GM21528 (cell line): Measurements from ENCODE around the gene RBMS3.
A peak's percentile ranks its signal among the peaks of the same experiment; 100 is the strongest.

Experiments used
- ATAC-seq: cut with Tn5 transposase; IDR thresholded peaks from one replicate; pipeline ENCODE4 v1.9.1; 2021; ENCODE audit warnings: mild to moderate bottlenecking, moderate library complexity; ENCODE audit not compliant: unreplicated experiment, low FRiP score

The RBMS3 gene

DNA sequence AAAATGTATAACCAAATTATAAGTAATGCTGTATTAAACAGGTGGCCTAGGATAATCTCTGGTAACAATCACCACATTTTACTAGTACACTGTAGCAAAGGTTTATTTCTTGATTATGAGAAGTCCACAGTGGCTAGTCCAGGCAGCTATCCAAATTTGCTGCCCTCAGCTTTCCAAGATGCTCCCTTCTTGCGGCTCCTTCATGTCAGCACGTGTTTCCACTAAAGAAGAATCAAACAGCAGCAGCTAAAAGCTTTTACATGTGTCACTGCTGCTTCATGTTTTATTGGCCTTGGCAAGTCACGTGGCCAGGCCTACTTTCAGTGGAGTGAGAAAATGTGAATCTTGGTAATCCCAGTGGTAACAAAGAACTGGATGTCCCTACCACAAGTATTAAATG lies 5.6 kb upstream of the RBMS3 start:
- no peak for ATAC-seq

GRCh38 chr3:29277249-29277648 lies 3.6 kb upstream of the RBMS3 start:
- ATAC-seq = no peak

DNA sequence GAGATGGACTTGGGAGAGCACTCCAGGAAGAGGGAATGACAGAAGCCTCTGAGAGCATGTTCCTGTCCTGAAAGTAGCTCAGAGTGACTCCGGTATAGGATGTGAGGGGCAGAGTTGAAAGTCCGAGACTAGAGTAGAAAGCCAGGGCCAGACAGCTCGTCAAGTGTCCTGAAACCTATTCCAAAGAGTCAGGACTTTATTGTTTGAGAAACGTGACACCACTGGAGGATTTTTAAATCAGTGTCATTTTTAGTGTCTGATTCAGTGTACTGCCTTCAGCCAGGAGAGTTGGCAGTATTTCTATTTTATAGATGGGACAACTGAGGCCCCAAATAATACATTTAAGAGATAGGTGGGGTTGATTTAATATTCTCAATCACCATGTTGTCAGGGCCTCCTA lies 1.6 kb upstream of the RBMS3 start:
- no peak for ATAC-seq

DNA sequence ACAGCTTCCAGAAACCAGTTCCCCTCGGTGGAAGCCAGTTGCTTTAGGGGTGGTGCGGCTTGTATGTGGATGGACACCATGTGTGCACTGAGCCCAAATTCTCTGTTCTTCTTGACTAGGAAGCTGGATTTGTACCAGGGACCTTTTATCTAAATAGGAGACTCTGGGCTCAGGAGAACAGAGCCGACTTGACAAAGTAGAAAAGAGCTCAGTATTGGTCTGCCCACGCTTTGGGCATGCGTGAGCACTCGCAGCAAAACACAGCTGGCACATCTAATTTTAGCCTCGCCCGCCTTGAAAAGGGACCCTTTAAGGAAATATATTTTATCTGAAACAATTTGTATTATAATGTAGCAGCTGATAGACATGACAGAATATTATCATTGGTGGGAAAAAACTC lies 1.1 kb upstream of the RBMS3 start:
- no peak for ATAC-seq

DNA sequence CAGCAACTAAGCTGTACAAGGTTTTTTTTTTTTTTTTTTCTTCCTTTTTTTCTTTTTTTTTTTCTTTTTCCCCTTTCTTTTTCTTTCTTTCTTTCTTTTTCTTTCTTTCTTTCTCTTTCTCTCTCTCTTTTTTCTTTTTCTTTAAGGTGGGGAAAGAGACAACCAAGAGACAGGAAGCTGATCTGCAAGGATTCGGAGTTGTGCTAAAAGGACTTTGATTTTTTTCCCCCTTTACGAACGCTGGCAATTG lies 148 bp downstream of the RBMS3 start:
- ATAC-seq = no peak

- peak; percentile 56 for ATAC-seq
Measured at GRCh38 chr3:29281344-29282241, 722 bp downstream of the RBMS3 start.

GRCh38 chr3:29282427-29283230 lies 1.8 kb downstream of the RBMS3 start:
- no peak for ATAC-seq

- no peak for ATAC-seq
Measured at GRCh38 chr3:29283231-29284119, 2.6 kb downstream of the RBMS3 start.

DNA sequence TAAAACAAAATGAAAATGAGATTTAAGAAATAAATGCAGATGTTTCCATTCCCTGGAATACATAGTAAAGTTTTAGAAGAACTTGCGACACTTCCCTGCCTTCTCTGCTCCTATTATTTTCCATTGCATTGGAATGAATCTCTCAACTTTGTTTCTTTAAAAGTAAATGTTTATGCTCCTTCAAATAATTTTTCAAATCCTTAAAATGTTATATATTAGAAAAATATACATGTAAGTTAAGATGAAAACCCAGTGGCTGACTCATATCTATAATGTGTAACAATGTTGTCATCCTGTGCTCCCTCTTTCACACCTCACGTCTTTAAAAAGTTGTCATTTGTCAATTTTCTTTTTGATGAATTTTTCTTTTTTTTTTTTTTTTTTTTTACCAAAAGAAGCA lies 3.6 kb downstream of the RBMS3 start:
- ATAC-seq = no peak

DNA sequence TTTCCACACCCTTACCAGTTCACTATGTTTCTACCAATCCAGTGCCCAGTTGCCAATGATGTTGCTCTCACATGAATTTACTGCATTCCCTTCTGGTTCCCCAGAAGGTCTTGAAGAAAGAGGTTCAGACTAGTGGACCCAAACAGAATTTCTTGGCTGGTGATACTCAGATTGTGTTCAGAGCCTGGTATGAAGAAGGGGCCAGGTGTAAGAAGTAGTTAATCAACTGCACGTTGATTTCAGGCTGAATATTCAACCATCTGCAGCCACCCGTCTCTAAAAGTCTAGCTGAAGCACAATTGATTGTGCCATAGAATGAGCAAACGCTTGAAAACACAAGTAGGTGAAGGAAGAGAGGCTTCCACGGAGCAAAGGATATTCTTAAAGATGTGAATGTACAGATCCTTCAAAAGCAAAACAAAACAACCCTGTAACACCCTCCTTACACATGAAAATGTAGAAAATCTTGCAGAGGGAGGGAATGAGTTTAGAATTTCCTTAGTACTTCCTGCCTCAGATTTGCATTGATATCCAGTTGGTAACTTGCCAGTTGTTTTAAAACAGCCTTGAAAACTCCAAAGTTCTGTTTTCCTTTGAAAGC lies 4.7 kb downstream of the RBMS3 start:
- no peak for ATAC-seq

DNA sequence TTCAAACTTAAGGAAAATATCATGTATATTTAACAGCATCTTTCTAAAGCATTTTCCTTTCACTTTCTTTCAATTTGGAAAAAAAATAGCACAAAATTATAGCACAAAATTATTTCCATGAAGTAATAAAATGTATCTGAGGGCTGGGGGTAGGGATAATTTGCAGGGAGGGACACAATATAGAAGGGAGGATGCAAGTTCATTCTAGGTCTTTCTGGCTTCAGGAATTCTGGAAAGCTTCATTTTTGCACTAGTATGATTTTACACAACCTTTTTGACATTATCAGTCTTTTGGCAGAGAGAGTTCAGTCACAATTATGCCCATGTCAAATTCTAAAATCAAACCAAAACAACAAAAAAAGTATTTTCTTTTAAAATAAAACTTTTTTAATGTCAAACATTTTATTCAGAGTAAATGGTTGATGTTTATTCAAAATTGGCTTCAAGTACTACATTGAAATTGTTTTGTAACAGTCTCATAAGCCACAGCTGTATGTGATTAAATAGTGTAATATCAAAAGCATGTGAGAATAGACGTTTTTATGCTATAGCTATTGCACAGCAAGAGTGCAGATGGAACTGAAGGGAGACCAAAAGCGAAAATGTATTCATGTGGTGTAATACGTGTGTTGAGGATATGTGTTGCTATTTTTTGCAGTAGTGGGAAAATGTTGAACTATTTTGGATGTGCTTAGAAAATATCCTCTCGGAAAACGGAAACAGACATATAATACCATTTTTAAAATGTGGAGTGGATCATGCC lies 5.8 kb downstream of the RBMS3 start:
- ATAC-seq = no peak

DNA sequence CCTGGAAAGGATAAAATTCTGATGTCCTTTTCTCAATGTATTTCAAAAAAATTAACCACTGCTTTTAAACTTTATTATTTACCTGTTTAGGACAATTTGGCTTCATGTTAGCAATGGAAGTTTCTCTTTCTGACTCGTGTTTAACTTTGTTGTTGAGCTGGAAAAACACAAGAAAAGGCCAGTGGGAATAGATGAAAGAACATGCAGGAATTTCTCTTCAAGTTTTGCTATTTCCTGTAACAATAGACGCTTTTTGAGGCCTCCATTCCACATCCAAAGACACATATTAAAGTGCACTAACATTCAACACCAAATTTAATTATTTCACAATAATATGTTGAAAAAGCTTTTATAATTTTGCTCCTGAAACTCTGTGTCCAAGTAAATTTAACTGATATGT lies 9.7 kb downstream of the RBMS3 start:
- ATAC-seq = no peak

DNA sequence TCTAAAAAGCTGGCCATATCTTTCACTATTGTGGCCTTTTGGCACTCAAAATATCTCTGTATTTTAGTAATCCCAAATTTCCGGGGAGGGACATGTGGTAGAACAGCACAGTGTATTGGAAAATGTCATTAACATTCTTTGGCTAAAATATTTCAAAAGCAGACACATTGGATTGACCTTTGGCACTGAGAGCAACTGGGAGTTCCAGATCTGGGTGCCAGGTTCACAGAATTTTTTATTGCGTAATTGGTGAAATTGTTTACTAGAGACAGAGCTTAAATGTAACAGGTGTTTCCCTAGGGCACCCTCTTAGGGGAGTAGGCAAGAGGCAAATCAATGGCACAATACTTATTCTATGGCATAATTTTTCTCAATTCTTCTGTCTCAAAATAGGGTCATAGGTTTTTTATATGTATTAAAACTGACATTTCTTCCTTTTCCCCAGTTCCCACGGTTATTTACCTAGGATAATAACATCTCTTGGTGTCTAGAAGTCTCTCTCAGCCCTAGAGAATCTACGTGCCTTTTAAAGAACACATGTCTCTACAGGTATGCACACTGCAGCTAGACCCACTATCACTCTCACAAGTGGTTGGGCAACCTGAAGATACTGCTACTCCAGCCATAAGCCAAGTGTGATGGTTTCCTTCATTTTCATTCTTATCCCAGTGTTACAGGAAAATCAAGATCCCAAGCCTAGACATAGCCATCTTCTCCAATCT lies 10.6 kb downstream of the RBMS3 start:
- ATAC-seq = no peak

GRCh38 chr3:29291982-29292363 lies 11.1 kb downstream of the RBMS3 start:
- ATAC-seq = no peak

- no peak for ATAC-seq
Measured at GRCh38 chr3:29293421-29293820, 12.6 kb downstream of the RBMS3 start.

- ATAC-seq = no peak
Measured at GRCh38 chr3:29297998-29298397, 17.1 kb downstream of the RBMS3 start.

DNA sequence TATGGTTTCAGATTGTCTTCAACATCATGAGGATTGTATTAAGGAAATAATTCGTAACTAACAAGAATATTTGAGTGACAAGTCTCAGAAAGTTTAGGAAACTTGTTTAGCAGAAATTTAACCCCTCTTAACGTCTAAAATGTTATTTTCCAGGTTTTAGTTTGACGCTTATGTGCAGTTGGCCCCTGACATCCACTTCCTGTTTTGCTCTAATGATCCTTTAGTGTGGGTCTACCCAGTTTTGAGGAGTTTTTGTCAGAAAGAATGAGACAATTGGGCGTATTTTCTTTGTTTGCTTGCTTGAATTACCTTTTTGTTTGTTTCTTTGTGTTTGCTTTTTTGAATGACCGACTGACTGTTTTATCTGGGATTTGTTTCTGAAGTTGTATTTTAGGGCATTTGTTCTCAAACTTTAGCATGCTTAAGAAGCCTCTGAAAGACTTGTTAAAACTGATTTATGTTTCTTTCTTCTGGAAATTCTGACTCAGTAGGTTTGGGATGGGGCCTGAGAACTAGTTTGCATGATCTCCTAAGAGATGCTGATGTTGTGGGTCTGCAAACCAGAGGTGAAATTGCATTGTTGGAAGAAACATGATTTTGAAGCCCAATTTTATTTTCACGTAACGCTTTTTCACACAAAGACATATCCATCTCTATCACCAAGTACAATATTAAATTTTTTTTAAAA lies 20.6 kb downstream of the RBMS3 start:
- no peak for ATAC-seq

- ATAC-seq = no peak
Measured at GRCh38 chr3:29302619-29303018, 21.7 kb downstream of the RBMS3 start.

- no peak for ATAC-seq
Measured at GRCh38 chr3:29307295-29307694, 26.4 kb downstream of the RBMS3 start.
